Measurements from ENCODE around the gene RERE.

GRCh38 chr1:8810987-8811386, 6.5 kb downstream of the RERE start:
- TF ChIP-seq CTCF (conservative IDR thresholded peaks at IDR 0.05) (no peak), EZH2 (IDR thresholded peaks at IDR 0.05; ENCODE audit: low read depth) (no peak)

Data from PC-9 (cell line).